Stimulated activated CD8-positive, alpha-beta memory T cell treated with anti-CD3 and anti-CD28 coated beads, Interleukin-12 subunit alpha, Interleukin-12 subunit beta, amount 100 ng/mL, for 1 hour (primary cell): ENCODE measurements around the gene ARHGAP4.
A peak's percentile ranks its signal among the peaks of the same experiment; 100 is the strongest.

Source experiments
- DNase-seq: peaks from one replicate; pipeline ENCODE4 v3.0.0-alpha.2; 2020; ENCODE audit warnings: low read depth

The ARHGAP4 gene

DNA sequence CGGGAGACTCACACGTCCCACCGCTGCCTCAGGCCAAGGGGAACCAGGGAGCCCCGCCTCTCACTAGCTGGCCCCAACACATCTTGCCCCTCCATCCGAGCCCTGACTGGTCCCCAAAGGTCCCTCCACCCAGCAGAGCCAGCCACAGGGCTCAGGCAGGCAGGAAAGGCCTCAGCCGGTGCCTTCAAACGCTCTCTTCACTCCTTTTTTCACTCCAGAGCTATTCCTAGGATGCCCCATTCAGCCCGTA is 1.5 kb upstream of the ARHGAP4 start:
- DNase-seq = no peak

DNA sequence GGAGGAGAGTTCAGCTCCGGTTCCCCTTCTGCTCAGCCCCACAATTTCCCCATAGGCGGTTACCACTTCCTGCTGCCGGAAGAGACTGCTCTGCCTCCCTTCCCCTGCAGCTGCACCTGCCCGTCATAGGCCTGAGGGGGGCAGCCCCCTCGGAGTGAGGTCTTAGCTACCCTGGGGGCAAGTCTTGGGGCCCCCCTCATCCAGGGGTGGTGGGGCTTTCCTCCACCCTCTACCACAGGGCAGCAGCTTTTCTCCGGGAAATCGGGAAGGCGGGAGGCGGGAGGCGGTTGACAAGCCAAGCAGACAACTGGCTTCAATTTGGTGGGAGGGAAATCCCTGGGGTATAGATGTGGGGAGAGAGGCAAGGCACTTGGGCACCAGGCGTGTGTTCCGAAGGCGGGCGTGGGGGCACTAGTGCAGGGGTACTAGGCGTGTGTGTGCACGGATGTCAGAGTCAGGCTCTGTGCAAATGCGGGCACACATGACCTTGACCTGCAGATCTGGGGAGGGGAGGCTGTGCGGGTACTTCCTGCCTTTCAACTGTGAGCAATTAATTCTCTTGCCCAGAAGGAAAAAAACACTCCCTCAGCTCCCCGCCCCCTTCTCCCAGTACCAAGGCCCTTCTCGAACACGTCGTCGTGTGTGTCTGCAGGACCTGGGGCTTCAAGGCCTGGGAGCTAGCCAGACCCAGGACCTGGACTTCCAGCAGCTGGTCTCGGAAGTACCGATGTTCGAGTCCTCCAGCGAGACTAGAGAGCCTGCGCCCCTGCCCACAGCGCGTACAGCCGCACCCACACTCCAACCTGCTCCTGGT is 1.0 kb upstream of the ARHGAP4 start:
- DNase-seq = peak; percentile 42

DNA sequence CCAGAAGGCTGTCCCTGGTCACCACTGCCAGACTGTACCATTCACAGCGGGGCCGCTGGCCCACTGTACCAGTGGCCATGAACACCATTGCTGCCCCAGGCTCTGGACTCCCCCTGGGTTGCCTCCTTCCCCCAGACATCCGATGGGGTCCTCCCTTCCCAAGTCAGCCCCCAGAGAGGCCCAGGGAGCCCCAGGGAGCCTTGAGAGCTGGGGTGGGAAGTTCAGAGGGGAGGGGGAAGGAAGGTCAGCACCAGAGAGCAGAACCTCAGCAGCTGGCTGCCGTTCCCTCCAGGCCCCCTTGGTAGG is 441 bp upstream of the ARHGAP4 start:
- DNase-seq = no peak

DNA sequence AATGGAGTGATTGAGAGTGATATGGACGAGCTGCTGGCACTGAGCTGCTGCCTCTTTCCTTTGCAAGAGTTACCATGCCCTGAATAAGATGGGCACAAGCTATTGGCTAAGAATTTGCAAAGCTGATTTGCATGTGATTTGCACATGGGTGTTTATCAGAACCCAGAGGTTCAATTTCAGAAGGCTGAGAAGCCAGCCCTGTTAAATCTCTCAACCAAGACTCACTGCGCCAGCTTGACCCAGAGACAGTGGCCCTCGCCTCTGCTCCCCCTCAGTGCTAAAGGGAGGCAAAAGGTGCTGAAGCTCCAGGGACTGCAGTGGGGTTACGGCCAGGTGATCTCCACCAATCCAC is 701 bp downstream of the ARHGAP4 start:
- DNase-seq = no peak

DNA sequence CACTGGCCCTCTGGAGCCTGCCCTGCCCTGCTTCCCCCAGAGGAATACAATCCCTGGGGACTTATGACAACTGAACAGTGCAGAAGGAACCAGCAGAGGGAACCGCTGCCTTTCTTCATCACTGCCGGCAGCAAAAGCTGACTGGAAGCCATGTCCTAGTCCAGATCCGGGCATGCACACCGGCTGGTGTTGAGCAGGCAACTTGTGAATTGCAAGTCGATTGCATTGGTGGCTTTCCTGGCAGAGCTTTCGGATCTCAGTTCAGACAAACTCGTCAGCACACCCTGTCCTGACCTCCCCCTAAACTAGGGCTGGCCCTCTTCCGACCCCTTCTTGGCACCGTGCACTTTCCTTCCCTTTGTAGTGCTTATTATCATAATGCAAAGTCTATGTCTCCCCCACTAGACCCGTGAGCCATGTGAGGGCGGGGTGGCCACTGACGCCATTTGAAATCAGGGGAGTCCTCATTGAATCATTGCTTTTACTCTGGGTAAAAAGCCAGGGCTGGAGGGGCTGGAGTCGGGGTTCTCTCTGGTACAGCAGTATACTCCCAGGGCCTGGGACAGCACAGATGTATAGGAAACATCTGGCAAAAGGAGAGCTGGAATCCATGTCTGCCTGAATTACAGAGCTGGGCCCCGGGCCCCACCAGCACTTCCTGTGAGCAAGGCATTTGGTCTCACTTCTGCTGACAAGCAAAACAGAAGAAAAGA is 1.8 kb downstream of the ARHGAP4 start:
- no peak for DNase-seq

DNA sequence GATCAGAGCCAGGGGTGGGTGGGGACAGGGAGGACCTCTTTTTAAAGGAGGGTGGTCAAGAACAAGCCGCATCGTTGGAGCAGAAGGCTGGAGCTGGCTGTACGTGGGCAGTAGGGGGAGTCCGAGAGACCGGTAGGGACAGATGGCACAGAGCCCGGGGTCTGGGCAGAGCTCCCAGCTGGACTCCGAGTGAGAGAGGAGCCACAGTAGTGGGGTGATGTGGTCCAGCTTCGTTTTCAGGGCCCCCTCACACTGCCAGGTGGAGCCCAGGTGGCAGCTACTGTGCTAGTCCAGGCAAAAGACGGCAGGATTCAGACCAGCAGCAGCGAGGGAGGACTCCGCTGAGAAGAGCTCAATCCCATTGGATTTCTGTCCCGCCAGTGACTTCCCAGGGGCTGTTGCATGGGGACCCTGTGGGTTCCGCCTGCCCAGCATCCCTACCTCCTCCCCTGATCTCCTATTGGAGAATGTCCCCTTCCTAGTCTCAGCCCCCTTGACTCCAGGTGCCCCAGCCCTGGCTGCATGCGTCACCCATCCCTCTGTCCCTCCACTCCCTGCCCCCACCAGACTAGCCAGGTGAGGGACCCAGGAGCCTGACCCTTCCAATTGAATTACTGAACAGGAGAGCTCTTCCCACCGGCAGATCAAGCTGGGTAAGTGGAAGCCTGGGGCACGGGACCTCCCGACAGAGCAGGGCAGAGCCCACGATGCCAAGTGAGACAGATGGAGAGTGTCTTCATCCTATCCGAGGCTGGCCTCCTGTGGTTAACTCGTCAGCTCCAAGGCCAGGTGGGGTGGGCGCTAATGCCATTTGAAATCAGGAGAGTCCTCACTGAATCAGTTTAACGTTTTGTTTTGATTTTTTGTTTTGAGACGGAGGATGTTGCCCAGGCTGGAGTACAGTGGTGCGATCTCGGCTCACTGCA is 2.9 kb downstream of the ARHGAP4 start:
- DNase-seq = no peak

DNA sequence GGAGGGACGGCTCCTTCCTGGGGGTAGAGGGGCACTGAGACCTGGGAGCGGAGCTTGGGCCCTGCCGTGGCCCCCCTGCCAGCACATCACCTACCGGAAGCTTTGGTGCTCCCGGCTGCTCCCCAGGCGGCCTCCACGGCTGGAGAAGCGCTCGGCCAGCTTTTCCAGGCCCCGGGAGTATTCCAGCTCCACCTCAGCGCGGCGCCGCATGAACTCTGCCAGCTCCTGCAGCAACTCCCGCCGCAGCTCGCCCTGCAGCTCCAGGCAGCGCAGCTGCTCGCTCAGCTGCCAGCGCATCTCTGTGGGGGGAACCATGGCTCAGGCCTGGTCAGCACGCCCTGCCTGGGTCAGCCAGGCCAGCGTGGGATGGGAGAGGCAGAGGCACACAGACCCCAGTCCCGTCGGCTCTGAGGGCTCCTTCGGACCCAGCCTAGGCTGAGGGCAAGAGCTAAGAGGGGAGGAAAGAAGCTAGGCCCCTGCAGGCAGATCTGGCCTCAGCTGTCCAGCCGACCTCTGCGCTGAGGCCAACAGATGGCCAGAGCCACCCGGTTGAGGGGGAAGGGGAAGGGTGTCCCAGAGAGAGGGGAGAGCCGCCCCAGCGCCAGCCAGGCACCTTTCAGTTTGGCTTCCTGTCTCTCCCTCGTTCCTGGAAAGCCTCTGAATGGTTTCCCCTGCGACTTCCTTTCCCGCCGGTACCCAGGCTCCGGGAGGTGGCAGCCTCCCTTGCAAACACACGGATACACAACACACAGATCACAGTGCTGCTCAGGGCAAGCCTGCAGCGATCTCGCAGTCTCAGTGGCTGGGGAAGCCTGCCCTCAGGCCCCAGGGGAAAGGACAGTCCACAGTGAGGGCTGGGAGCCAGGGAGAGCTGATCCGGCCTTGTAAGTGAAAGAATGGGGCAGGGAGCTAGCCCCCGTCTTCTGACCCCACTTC is 4.3 kb downstream of the ARHGAP4 start:
- DNase-seq = no peak

DNA sequence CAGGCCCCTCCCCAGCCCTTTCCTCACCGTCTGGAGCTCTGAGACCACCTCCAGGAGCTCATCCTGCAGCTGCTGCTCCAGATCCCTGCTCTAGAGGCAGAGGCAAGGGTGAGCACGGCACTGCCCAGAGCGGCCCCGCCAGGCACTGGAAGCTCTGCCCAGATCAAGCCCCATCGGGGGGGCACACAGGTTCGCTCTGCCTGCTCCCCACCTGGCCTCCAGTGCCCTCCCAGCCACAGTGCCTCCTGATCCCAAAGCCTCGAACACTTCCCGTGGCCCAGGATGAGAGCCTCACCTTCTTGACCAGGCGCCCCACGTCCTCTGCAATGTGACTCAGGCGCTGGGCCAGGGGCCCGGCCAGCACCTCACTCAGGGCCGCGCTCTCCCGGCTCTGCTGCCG is 5.0 kb downstream of the ARHGAP4 start:
- DNase-seq = no peak

DNA sequence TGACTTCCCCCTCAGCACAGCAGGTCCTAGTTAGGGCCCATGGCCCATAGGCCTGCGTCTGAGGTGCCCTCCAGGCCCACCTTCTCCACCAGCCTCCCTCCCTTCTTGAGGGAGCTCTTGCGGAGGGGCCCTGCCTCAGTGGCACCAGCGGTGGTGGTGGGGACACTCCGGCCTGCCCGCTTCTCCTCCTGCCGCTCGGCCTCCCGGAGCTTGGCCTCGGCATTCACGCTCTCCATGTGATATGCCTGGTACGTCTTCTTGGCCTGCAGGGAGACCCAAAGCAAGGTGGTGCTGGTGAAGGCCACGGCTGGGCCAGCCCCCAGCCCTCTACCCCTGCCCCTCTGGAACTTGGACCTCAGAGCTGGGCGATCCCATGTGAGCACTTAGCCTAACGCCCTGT is 5.5 kb downstream of the ARHGAP4 start:
- no peak for DNase-seq

DNA sequence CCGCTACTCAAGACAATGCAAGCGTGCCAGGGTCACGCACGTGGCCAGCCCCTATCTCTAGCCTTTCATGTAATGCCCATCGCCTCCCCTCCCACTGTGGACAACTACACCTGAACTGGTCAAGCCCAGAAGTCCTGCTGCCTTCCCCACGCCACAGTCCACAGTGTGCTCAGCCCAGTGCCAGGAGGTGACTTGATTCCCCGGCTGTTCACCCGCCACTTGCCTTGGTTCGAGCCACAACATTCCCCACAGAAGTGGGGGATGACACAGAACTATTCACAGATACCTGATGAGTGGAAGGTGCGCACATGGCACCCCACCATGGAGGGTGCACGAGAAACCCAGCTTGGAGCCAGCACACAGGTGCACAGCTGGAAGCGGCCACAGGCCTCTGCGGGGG is 6.8 kb downstream of the ARHGAP4 start:
- DNase-seq = no peak

DNA sequence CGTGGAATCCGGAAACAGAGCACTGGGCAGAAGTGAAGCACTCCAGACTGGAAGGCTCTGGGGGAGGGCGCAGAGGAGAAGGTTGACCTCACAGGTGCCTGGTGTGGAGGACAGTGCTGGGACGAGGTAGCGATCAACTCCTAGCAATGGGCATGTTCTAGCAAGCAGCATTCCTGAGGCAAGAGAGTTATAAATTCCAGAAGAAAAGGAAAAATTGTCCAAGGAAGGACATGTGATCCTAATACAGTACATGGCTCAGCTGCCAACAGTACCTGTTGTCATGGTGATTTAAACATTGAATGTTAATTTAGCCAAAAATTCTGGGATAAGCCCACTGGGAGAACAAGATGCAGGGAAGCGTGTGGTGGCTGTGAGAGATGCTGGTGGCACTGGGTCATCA is 8.2 kb downstream of the ARHGAP4 start:
- no peak for DNase-seq

DNA sequence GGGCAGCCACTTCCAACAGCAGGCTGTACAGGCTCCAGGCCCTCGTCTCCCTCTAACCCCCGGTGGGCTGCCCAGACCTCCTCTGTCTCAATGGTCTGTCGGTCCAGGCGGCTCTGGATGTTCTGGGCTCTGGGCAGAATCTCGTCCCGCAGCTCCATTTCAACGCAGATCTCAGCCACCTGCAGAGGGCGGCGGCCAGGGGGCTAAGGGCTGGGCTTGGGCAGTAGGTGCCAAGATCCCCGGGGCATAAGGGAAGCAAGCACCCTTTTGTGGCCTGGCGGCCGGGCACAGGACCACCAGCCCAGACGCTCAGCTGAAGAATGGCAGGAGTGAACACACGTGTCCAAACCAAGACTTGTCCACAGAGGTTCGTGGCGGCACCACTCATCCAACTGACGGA is 12.4 kb downstream of the ARHGAP4 start:
- DNase-seq = no peak

DNA sequence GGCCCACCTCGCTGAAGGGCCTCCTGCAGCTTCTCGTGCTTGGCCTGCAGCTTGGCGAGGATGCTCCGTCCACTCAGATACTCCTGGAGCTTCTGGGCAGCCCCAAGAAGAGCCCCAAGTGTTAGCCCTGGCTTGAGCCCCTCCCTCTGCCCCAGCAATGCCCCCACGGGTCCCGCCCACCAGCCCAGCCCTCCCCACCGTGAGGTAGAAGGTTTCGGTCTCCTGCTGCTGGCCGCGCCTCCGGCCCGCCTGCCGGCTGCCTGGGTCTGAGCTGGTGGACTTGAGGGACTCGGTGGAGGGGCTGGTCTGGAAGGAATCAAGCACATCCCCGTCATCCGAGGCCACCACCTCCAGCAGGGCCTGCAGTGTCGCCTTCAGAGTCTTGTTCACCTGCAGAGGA is 12.9 kb downstream of the ARHGAP4 start:
- DNase-seq = no peak

DNA sequence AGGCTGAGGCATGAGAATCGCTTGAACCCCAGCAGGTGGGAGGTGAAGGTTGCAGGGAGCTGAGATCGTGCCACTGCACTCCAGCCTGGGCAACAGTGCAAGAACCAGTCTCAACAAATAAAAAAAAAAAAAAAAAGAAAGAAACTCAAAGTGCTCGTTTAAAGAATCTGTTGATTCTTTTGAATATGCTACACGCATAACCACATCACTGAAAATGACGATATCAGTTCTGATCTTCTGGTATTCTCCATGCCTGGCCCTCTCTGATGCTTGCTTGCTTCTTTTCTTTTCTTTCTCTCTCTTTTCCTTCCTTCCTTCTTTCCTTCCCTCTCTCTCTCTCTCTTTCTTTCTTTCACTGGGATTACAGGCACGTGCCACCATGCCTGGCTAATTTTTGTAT is 14.3 kb downstream of the ARHGAP4 start:
- DNase-seq = no peak

DNA sequence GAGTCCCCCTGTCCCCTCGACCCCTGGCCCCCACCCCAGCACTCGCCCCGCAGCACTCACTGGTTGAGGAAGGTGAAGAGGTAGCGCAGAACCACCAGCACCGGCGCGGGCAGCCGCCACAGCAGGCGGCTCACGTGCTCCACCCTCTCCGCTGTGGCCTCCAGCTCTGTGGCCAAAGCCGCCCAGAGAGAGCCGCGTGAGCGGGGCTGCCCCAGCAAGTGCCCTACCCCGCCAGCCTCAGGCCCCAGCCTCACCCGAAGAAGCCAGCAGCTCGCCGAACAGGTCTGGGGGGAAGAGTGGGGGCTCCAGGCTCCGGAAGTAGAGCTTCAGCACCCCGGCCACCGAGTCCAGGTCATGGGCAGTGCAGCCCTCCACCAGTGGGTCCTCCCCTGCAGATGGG is 15.6 kb downstream of the ARHGAP4 start:
- no peak for DNase-seq

DNA sequence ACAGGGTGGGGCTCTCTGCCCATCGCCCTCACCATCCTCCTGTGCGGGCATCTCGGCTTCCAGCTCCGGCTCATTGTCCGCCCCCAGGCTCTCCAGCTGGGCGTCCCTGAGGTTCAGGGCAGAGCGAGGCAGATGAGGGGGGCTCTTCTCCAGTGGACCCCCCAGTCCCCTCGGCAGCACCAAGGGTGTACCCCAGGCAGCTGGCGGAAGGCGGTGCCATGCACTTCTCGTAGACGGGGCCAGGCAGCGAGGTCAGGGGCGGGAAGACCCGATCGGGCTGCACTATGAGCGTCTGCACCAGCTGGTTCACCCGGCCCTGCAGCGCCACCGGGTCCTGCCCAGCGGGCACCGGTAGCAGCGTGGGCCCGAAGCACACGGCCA is 16.1 kb downstream of the ARHGAP4 start:
- DNase-seq = no peak

DNA sequence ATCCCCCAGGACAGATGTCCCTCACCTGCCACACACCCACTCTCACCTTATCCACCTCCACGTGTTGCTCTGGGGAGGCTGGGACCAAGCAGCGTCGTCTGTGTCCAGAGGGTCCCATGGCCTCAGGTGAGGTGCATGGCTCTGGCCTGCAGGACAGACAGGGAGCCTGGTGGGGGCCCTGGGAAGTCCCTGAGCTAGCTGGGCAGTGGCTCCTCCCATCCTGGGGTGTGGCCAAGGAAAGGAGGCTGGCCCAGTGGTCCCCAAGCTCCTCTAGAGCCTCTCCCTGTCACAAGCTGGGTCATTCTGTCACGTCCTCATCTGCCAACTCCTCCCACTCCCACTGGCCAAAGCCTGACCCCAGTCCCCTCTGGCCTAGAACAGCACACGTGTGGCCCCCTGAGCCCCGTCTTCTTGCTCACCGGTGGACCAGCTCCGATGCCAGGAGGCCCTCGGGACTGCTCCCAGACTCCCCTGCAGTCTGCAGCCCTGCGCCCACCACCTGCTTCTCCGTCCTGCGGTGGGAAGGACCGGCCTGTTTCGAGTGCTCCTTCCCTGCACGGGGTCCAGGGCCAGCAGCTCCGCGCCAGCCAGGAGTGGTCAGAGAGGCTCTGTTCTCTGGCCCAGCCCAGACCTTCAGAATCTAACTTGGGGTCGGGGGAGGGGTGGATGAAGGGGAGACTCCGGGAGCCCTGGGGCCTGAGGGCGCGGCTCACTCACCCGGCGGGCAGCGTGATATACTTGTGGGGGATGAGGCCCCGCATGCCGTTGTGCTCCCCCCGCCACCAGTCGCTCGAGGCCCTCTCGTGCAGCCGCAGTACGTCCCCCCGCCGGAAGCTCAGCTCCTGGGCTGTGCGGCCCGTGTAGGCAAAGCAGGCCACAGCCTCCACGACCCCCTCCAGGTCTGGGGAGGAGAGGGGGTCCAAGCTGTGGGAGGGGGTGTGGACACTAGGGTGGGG is 16.8 kb downstream of the ARHGAP4 start:
- DNase-seq = no peak

DNA sequence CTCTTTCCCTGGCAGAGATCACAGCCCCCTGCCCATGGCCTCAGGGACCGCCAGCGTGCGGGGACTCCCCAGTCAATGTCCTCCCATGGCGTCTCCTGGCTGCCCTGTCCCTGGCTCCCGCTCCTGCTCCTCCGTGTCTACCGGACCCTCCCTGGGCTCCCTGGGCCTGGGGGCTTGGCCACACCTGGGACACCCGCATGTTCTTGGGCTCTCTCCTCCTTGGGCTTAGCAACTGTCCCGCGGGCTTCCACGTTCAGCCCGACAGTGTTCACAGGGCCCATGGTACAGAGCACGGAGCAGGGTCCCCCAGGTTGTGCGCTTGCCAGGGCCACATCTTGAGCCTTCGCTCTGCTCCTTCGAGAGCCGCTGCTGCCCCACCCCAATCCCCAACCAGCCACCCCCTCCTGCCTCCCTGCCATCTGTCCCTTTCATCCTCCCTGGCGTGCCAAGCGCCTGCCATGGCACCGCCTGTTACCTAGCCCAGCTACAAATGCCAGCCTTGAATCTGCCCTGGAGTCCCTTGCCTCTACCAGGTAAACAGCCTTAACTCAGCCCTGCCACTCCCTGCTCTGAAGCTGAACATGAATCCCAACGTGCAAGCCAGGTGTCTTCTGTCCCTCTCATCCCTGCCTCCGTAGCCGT is 17.7 kb downstream of the ARHGAP4 start:
- no peak for DNase-seq

DNA sequence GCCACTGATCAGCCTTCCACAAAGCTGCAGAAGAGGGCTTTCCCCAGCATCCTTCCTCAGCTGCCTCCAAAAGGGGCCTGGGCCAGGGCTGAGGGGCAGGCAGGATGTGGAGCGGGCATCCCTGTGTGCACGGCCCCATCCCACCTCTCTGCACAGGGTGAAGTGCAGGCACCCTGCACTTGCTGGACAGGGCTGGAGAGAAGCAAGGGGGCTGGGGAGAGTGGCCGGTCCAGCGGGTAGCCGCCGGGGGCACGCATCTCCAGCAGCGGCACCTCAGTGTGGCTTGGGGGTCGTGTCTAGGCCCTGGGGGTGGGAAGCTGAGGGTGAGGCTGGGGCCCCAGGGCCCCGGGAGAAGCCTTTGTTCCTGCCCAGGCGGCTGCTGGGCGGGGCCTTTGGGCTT is 18.6 kb downstream of the ARHGAP4 start:
- no peak for DNase-seq

DNA sequence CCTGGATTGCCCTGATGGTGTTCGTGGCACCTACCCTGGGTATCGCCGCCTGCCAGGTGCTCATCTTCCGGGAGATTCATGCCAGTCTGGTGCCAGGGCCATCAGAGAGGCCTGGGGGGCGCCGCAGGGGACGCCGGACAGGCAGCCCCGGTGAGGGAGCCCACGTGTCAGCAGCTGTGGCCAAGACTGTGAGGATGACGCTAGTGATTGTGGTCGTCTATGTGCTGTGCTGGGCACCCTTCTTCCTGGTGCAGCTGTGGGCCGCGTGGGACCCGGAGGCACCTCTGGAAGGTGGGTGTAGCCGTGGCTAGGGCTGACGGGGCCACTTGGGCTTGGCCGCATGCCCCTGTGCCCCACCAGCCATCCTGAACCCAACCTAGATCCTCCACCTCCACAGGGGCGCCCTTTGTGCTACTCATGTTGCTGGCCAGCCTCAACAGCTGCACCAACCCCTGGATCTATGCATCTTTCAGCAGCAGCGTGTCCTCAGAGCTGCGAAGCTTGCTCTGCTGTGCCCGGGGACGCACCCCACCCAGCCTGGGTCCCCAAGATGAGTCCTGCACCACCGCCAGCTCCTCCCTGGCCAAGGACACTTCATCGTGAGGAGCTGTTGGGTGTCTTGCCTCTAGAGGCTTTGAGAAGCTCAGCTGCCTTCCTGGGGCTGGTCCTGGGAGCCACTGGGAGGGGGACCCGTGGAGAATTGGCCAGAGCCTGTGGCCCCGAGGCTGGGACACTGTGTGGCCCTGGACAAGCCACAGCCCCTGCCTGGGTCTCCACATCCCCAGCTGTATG is 19.7 kb downstream of the ARHGAP4 start:
- DNase-seq = no peak
